Ovary (tissue), 9 donors: ENCODE data around the gene DOHH. TPM values are rescaled to one million over a fixed set of nuclear protein-coding genes. Genes with fewer than 3 reads are reported as not detected.

Source experiments
- DNase-seq, 5 donors: peaks; one replicate each; pipeline ENCODE4 v3.0.0-alpha.2; 2019 to 2020
- H3K27ac ChIP-seq, 2 donors: fragments of 200-600 bp; one replicate each; pipeline versions ENCODE4 v1.5.1 to v1.8.0; 2019 to 2022
- H3K27me3 ChIP-seq: fragments of 200-600 bp; one replicate; pipeline ENCODE4 v1.8.0; 2022
- H3K36me3 ChIP-seq: fragments of 200-600 bp; sonication (generic); one replicate; pipeline ENCODE4 v1.5.1; 2019
- H3K4me1 ChIP-seq: one replicate; pipeline ENCODE4 v1.8.1; 2013; ENCODE audit warnings: mild to moderate bottlenecking, moderate library complexity; ENCODE audit not compliant: insufficient read depth
- H3K4me3 ChIP-seq: fragments of 200-600 bp; sonication (generic); one replicate; pipeline ENCODE4 v1.5.1; 2017
- H3K9me3 ChIP-seq, 2 donors: fragments of 200-600 bp in 1 of 2; sonication (generic) in 1 of 2; one replicate each; pipeline versions ENCODE4 v1.5.1 to v1.8.1; 2013 to 2019; ENCODE audit warnings: mild to moderate bottlenecking in 1 of 2, moderate library complexity in 1 of 2
- EP300 ChIP-seq: sonication (generic); formaldehyde crosslinking; IDR thresholded peaks from one replicate; pipeline ENCODE4 v1.6.1; 2017; ENCODE audit warnings: antibody characterized with exemption
- POLR2A ChIP-seq: fragments of 450-650 bp; IDR thresholded peaks from one replicate; pipeline ENCODE4 v1.6.1; 2017; ENCODE audit warnings: antibody characterized with exemption, mild to moderate bottlenecking, moderate library complexity
- WGBS, 3 donors: extraction: QIAGEN DNeasy Blood & Tissue Kit in 1 of 3; methylation state at CpG; one replicate each; pipeline versions ENCODE4 v1.1.5 to v1.1.7; 2013 to 2017; 5-methylcytosine and 5-hydroxymethylcytosine counted together
- intact Hi-C, 4 donors: fragments of 100-400 bp; cut with DNase I; formaldehyde crosslinking; loops; one replicate each; pipeline versions ENCODE4 v1.11.0 to v1.15.1; 2022 to 2023
- polyA plus RNA-seq, 2 donors: library from polyadenylated mRNA; stranded (reverse); fragments of 200-250 nt in 1 of 2; fragments of 350-450 nt in 1 of 2; fragmentation: Illumina TruSeq in 1 of 2; extraction: RNeasy Lipid Tissue Mini Kit (QIAGEN cat#74804) in 1 of 2; gene quantifications; one replicate each; pipeline ENCODE4 v1.2.3, GENCODE V29; 2013 to 2014
- total RNA-seq, 7 donors: library from RNA; depleted of rRNA in 2 of 7; stranded (reverse); fragments of >200 nt in 2 of 7; fragmentation: NEBNext Ultra II Directional in 3 of 7; extraction: Animal tissue kit (Norgen Biotek cat#: 25700) in 3 of 7; gene quantifications; one replicate each; pipeline versions ENCODE4 v1.1.0 to v1.2.4, GENCODE V29; 2016 to 2023
- TF ChIP-seq, protein P1 (sequence below), 3 donors: fragments of 450-650 bp in 2 of 3; fragments of 200-600 bp in 1 of 3; IDR thresholded peaks; one replicate each; pipeline versions ENCODE4 v1.5.1 to v1.8.0; 2016 to 2022; ENCODE audit warnings: antibody characterized with exemption in 3 of 3, mild to moderate bottlenecking in 1 of 3
- donor health status: DM: no; HTN: no; CAD: no; lungs with moderate emphysema.
- donor health status: DM: no; HTN: no; CAD: no.
- donor health status: Bipolar disorder and iron deficiency.
- donor health status: DM: yes; HTN: yes; CAD: no.
- donor health status: DM: no; HTN: no; CAD: no.
- donor health status: DM: yes; HTN: yes; CAD: no.

Gene DOHH
- total and polyA plus RNA-seq, 9 donors: 7.1 to 14.5 (median 8.5) TPM; not detected in 1

DNA sequence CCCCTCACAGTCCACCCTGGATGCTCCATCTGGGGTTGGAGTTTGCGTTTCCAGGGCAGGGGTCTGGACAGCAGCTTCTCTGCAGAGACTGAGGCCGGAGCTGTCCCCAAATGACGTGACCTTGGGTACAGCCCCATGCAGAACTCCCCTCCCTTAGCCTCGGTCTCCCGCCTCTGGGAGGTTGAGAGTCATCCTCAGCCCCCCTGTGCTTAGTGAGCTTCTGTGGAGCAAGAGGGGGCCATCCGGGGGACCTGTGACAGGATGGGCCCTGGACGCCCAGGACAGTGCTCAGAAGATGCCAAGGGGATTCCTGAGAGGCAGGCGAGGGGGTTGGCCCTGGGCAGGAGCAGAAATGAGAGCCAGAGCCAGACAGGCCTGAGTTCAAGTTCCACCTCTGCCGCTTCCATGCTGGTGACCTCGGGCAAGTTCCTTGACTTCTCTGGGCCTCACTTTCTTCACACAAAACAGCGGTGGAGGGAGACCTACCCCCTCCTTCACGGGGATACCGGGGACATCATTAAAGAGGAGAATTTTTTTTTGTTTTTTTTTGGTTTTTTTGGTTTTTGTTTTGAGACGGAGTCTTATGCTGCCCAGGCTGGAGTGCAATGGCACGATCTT, 40.4 kb downstream of the DOHH start:
- TF ChIP-seq POLR2A: peak; percentile 8
- no peak for TF ChIP-seq EP300
- TF ChIP-seq, protein P1, sequence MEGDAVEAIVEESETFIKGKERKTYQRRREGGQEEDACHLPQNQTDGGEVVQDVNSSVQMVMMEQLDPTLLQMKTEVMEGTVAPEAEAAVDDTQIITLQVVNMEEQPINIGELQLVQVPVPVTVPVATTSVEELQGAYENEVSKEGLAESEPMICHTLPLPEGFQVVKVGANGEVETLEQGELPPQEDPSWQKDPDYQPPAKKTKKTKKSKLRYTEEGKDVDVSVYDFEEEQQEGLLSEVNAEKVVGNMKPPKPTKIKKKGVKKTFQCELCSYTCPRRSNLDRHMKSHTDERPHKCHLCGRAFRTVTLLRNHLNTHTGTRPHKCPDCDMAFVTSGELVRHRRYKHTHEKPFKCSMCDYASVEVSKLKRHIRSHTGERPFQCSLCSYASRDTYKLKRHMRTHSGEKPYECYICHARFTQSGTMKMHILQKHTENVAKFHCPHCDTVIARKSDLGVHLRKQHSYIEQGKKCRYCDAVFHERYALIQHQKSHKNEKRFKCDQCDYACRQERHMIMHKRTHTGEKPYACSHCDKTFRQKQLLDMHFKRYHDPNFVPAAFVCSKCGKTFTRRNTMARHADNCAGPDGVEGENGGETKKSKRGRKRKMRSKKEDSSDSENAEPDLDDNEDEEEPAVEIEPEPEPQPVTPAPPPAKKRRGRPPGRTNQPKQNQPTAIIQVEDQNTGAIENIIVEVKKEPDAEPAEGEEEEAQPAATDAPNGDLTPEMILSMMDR (IDR thresholded peaks at IDR 0.05): no peak
- Histone ChIP-seq H3K27ac (peak overlapping the region; percentile 84 to 95), H3K27me3 (no peaks in the 10 kb centered on the region), H3K36me3 (no peaks in the 10 kb centered on the region), H3K4me1 (peaks cover 36% of the 10 kb centered on the region), H3K9me3 (no peaks in the 10 kb centered on the region), H3K4me3 (no peak overlapping the region)
- peak in 1 of 5 donors; percentile 57 for DNase-seq
- intact Hi-C loops: no loop called here
- 34 to 39% (median 35%) methylated on average over 15 of the region's 15 CpGs for WGBS, 3 donors

- 1 to 6% (median 2%) methylated on average over 26 of the region's 26 CpGs for WGBS, 3 donors
- H3K4me1 ChIP-seq: peaks cover 36% of the 10 kb centered on the region
- H3K27me3 ChIP-seq: no peaks in the 10 kb centered on the region
- H3K4me3 ChIP-seq: no peak overlapping the region
- DNase-seq: peak; percentile 95 to 96 (median 95)
- intact Hi-C loops: no loop called here
- no peaks in the 10 kb centered on the region for H3K9me3 ChIP-seq
- TF ChIP-seq POLR2A (peak; percentile 40), EP300 (no peak)
- H3K36me3 ChIP-seq: no peaks in the 10 kb centered on the region
- H3K27ac ChIP-seq: peak overlapping the region; percentile 92 to 95
These were observed 41.2 kb downstream of the DOHH start for GRCh38 chr19:3459089-3459881.

DNA sequence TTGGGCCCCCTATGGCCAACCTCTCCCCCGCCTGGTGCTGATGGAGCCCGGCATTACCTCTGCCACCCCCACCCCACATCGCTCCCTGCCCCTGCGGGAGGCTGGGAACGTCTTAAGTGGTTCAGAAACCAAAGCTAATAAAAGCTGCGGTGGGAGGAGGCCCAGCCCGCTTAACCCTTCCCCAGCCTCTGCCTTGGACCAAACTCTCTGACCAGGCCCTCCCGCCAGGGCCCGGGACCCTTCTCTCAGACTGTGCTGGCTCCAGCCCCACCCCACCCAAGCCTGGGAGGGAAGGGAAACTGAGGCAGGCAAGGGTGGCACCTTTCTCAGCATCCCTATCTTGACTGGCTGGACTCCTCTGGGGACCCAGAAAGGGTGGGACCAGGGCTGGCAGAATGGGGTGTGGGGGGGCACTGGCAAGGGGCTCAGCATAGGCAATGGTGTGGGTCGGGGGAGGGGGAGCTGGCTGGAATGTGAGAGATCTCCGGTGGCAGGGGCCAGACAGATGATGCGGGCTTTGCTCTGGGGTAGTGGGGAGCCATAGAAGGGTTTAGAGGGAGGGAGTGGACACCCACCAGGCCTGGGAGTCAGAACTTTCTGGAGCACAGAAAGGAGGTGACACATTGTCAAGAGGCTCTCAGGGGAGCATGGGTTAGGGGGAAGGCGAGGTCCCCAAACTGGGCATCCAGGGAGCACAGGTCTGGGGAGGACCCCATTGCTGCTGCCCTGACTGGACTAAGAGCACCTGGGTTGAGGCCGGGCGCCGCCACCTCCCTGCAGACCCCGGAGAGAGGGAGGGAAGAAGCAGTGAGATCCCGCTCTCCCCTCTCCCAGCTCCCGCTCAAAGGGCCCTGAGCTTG, 42.0 kb downstream of the DOHH start:
- Histone ChIP-seq H3K27me3 (no peaks in the 10 kb centered on the region), H3K36me3 (no peaks in the 10 kb centered on the region), H3K27ac (peak overlapping the region; percentile 92 to 95), H3K9me3 (no peaks in the 10 kb centered on the region), H3K4me3 (no peak overlapping the region), H3K4me1 (peaks cover 36% of the 10 kb centered on the region)
- TF ChIP-seq, protein P1 (IDR thresholded peaks at IDR 0.05): no peak
- TF ChIP-seq POLR2A (no peak), EP300 (no peak)
- 20 to 26% (median 21%) methylated on average over 19 of the region's 19 CpGs for WGBS, 3 donors
- DNase-seq: peak in 1 of 5 donors; percentile 59
- intact Hi-C loops: no loop called here

GRCh38 chr19:3457528-3458228, 42.8 kb downstream of the DOHH start:
- H3K4me1 ChIP-seq: peaks cover 34% of the 10 kb centered on the region
- H3K36me3 ChIP-seq: no peaks in the 10 kb centered on the region

More at GRCh38 chr19:3457528-3458228, 42.8 kb downstream of the DOHH start:
- no peak overlapping the region for H3K4me3 ChIP-seq
- no peak for DNase-seq
- peak overlapping the region; percentile 92 to 95 for H3K27ac ChIP-seq
- 7 to 16% (median 15%) methylated on average over 21 to 22 of the region's 22 CpGs for WGBS, 3 donors
- no peak for TF ChIP-seq POLR2A
- TF ChIP-seq EP300: no peak
- TF ChIP-seq, protein P1 (IDR thresholded peaks at IDR 0.05): no peak
- no peaks in the 10 kb centered on the region for H3K9me3 ChIP-seq
- intact Hi-C loops: no loop called here
- no peaks in the 10 kb centered on the region for H3K27me3 ChIP-seq
